ENCODE measurements around the gene KLHL7.

- TF ChIP-seq EZH2 (IDR thresholded peaks at IDR 0.05; ENCODE audit: borderline replicate concordance, low read length), result no peak
- TF ChIP-seq, protein P1, sequence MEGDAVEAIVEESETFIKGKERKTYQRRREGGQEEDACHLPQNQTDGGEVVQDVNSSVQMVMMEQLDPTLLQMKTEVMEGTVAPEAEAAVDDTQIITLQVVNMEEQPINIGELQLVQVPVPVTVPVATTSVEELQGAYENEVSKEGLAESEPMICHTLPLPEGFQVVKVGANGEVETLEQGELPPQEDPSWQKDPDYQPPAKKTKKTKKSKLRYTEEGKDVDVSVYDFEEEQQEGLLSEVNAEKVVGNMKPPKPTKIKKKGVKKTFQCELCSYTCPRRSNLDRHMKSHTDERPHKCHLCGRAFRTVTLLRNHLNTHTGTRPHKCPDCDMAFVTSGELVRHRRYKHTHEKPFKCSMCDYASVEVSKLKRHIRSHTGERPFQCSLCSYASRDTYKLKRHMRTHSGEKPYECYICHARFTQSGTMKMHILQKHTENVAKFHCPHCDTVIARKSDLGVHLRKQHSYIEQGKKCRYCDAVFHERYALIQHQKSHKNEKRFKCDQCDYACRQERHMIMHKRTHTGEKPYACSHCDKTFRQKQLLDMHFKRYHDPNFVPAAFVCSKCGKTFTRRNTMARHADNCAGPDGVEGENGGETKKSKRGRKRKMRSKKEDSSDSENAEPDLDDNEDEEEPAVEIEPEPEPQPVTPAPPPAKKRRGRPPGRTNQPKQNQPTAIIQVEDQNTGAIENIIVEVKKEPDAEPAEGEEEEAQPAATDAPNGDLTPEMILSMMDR (IDR thresholded peaks at IDR 0.05; ENCODE audit: low read length), result no peak
Observed at GRCh38 chr7:23168111-23168885, 62.7 kb downstream of the KLHL7 start.

All from OCI-LY1 (cell line).